ENCODE data around the gene CDHR2. TPM values are rescaled to one million over a fixed set of nuclear protein-coding genes. Genes with fewer than 3 reads are reported as not detected.

Gene CDHR2
- total RNA-seq, 2 experiments from 2014 or later, result 0.06 to 0.50 TPM

DNA sequence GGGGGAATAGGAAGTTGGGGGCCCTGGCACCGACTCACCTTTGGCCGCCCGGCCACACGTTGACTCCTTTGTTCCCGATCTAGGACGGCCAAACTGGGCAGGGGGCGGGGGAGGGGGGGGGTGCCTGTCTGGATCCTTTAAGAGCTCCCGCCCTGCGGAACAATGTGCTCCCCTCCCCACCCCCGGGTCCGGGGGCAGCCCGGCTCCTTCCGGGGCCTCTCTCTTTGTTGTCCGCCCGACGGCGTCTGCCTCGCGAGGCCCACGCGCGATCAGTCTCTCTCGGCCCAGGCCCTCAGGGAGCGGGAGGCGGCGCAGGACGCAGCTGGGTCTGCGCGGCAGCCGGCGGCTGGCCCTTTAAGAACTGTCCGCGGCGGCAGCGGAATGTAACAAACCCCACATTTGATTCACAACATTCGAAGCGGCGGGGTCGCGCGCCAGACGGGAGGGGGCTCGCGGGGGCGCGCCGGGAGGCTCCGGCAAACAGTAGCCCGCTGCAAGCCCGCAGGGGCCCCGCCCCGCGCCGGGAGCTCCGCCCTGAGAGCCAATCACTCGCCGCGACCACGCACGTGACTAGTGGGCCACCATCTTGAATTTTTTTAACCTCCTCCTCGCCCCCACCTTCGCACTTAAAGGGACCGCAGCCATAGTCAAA lies 12.1 kb upstream of the CDHR2 start, which contains the start of gene RNF44:
RNF44 (minus strand) TSS at position 501 of the 652 bp plus-strand sequence. CDS start 4,930 bp downstream, outside the sequence.
- POLR2A ChIA-PET, result interaction anchor here (0.8 to 1.6 kb wide), 4 partner anchors 13 to 149 kb away, joined by 3 to 7 read pairs (median 4); partner anchors contain the start of genes FAF2 and NOP16
- CTCF ChIA-PET, result interaction anchor here (0.8 to 1.3 kb wide), 6 partner anchors 38 to 122 kb away, joined by 3 to 5 read pairs (median 4); partner anchors contain the start of gene FAF2

- CTCF ChIA-PET, result interaction anchor here (1.2 kb wide), 2 partner anchors 59 to 90 kb away, joined by 4 read pairs; partner anchors contain the start of gene FAF2
These were observed 11.4 kb upstream of the CDHR2 start for GRCh38 chr5:176537554-176538229.

DNA sequence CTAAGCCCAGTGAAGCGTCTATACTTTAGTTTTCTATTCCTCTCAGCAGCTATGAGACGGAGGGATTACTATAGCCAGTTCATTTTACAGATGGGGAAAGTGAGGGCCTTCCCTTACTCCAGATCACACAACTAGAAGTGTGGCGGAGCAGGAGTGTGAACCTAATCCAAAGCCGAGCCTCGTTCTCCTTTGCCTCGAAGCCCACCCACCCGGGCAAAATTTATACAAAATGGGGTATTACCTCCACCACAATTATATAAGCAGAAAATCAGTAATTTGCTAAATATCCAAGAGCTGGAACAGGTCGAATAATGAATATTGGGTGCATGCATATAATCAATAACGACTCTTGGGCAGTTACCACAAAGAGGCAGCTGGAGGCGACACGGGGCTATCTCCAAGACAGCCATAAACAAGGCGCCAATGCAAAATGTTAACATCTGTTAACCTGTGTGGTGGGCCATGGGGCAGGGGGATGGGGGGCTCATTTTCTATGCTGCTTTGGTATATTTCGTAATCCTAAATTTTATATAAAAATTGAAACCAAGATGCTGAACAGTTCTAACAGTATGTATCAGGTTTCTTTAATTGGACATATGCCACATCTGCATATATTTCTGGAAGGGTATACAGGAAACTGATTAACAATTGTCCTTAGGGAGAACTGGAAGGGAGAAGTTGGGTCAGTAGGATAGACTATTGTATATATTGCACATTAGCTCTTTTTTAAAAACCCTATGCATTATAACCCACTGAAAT lies 10.7 kb upstream of the CDHR2 start:
- ChIA-PET POLR2A (interaction anchor here (1.1 to 1.6 kb wide), 3 partner anchors 90 to 150 kb away, joined by 3 to 7 read pairs (median 5); partner anchors contain the start of genes CLTB, FAF2 and NOP16), CTCF (interaction anchor here (0.8 to 1.2 kb wide), 4 partner anchors 34 to 90 kb away, joined by 3 to 4 read pairs (median 4); partner anchors contain the start of gene FAF2)

More at GRCh38 chr5:176537554-176538229, 11.4 kb upstream of the CDHR2 start:
- POLR2A ChIA-PET, result interaction anchor here (0.8 to 1.6 kb wide), 5 partner anchors 12 to 150 kb away, joined by 3 to 7 read pairs (median 4); partner anchors contain the start of genes CLTB, FAF2 and NOP16

DNA sequence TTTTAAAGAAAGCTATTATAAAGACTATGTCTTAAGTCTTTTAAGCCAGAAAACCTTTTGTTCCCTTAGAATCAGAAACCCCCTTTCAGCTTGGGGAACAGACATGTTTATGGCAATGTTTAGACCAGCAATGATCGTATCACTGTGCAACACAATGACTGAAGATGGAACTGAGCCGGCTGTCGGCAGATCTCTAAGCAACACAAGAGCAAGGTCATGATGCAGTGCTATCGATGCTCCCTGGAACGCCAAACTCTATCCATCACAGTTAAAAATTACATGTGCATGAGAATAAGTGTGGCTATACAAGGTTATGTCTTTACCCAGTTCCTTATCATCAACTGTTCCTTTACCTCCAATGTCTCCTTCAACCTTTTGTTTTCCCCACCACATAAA lies 10.2 kb upstream of the CDHR2 start:
- CTCF ChIA-PET, result interaction anchor here (0.6 to 1.2 kb wide), 3 partner anchors 33 to 134 kb away, joined by 3 read pairs; partner anchors contain the start of gene FAF2
- POLR2A ChIA-PET, result interaction anchor here (0.7 to 1.1 kb wide), 2 partner anchors 122 to 123 kb away, joined by 3 to 4 read pairs; partner anchors contain the start of gene CLTB

- ChIA-PET CTCF (no interaction called here), POLR2A (interaction anchor here (0.6 kb wide), 1 partner anchor 816 kb away, joined by 8 read pairs; no protein-coding TSS in a partner anchor)
These were observed 8.7 kb upstream of the CDHR2 start for GRCh38 chr5:176540476-176540899.

DNA sequence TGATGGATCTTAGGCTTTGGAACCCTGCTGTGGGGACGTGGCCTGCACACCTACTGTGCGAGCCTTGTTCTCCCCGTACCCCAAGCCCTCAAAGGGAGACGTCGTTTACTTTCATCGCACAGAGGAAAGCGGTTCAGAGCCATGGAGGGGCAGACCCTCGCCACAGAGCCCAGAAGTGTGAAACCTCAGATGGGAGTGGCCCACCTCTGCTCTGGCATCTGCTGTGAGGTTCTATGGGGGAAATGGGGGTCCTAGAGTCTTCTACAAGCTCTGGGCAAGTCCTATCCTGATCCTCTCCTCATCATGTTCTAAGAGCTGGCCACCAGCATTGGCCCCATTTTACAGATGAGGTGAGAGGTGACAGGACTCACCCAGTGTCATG lies 8.2 kb upstream of the CDHR2 start:
- ChIA-PET CTCF (no interaction called here), POLR2A (no interaction called here)

GRCh38 chr5:176541338-176542134 lies 7.6 kb upstream of the CDHR2 start:
- ChIA-PET CTCF (no interaction called here), POLR2A (no interaction called here)

- ChIA-PET CTCF (interaction anchor here (1.0 to 1.4 kb wide), 2 partner anchors 11 to 12 kb away, joined by 4 to 5 read pairs; no protein-coding TSS in a partner anchor), POLR2A (interaction anchor here (1.3 to 2.0 kb wide), 2 partner anchors 9 to 12 kb away, joined by 4 to 14 read pairs; no protein-coding TSS in a partner anchor)
These were observed 7.0 kb upstream of the CDHR2 start for GRCh38 chr5:176542135-176542595.

GRCh38 chr5:176542596-176543427 lies 6.3 kb upstream of the CDHR2 start:
- ChIA-PET POLR2A (interaction anchor here (0.6 to 2.0 kb wide), 11 partner anchors 8 to 183 kb away, joined by 3 to 14 read pairs (median 5); partner anchors contain the start of genes CLTB, FAF2, HIGD2A and NOP16), CTCF (interaction anchor here (0.6 to 2.2 kb wide), 6 partner anchors 8 to 106 kb away, joined by 3 to 8 read pairs (median 6); no protein-coding TSS in a partner anchor)

GRCh38 chr5:176543428-176544182 lies 5.5 kb upstream of the CDHR2 start:
- CTCF ChIA-PET, result interaction anchor here (1.0 to 2.2 kb wide), 6 partner anchors 8 to 29 kb away, joined by 4 to 8 read pairs (median 6); no protein-coding TSS in a partner anchor
- POLR2A ChIA-PET, result interaction anchor here (0.6 to 2.0 kb wide), 12 partner anchors 9 to 184 kb away, joined by 3 to 14 read pairs (median 4); partner anchors contain the start of genes CLTB, FAF2, HIGD2A and NOP16

GRCh38 chr5:176545388-176545736 lies 3.8 kb upstream of the CDHR2 start:
- POLR2A ChIA-PET, result no interaction called here

DNA sequence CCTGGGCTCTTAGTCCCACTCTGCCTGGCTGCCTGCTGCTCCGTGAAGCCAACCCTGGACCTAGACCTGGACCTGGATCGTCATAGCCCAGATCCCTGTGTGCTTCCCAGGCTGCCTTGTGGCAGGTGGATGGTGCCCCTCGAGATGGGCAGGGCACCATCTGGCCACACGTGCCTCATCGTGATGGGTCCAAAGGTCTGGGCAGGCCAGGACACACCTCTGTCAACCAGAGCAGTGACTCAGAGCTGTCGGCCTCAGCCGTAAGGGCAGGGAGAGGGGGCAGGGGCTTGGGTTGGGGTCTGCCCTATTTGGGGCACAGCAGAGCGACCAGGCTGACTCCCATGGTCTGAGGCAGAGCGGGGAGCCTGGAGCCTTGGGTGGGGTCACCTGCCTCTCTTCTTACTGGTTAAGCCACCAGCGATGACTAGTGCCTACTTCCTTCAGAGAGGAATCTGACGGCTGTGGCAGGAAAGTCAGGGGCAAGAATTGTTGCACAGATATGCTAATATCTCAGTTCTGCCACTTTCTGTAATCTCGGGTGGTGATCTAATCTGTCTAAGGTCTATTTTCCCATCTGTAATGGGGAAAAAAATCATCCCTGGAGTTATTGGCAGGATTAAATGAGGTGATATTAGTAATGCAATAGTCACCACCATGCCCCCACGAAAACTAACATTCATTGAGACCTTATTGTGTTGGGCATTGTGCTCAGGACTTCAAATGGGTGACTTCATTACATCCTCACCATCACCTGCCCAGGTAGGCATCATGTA lies 3.2 kb upstream of the CDHR2 start:
- ChIA-PET CTCF (no interaction called here), POLR2A (no interaction called here)

More at GRCh38 chr5:176545388-176545736, 3.8 kb upstream of the CDHR2 start:
- CTCF ChIA-PET, result no interaction called here

DNA sequence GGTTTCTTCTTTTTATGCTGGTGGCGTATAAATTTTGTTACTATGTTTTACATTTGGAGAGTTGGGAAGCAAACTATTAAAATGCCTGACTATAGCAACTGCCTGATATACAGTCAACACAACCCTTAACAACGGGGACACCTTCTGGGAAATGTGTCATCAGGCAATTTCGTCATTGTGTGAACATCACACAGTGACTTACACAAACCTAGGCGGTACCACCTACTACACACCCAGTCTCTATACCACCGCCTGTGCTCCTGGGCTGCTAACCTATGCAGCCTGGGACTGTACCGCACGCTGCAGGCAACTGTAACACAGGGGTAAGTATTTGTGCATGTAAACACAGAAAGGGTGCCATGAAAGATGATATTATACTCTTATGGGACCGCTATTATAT lies 1.3 kb upstream of the CDHR2 start:
- POLR2A ChIA-PET, result interaction anchor here (1.0 kb wide), 1 partner anchor 14 kb away, joined by 3 read pairs; no protein-coding TSS in a partner anchor

DNA sequence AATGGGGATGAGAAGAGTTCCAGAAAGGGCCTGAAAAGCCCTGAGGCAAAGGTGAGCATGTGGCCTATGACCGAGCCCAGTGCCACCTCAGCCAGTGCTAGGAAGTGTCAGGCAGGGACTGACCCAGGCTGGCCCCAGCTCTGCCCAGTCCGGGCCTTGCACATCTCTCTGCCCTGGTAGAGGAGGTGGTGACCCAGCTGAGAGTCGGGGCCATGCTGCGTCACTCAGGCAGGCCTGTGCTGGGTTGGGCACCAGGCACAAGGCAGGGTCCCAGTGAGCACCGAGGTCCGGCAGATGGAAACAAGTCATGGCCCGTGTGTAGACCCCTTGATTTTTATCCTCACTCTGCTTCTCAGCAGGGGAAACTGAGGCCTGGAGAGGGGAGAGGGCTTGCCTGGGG lies 729 bp downstream of the CDHR2 start:
- POLR2A ChIA-PET, result interaction anchor here (1.7 kb wide), 1 partner anchor 12 kb away, joined by 4 read pairs; the partner anchor contains the start of gene RNF44
- CTCF ChIA-PET, result no interaction called here

More for the DNA sequence above, 1.3 kb upstream of the CDHR2 start:
- CTCF ChIA-PET, result no interaction called here

DNA sequence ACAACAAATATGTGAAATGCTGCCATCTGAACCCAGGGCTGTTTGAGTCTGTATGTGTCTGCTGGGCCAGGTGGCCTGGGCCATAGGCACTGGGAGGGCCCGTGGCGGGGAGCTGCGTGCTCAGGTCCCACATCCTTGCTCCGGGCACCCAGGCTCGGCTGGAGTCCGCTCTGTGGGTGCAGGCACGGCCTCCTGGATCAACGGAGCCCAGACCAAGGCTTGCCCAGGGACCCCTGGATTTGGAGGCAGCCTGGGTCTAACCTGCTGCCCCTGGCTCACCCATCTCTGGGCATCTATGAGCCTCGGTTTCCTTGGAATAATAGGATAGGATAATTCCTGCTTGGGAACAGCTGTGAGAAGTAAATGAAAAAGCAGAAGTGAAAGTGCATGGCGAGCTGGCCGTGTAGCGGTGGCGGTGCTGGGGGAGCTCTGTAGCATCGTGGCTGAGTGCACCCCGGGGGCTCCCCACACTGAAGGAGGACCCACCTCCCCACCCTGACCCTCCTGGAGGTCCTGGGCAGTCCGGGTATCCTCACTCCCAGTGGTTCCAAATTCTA lies 1.2 kb downstream of the CDHR2 start:
- ChIA-PET POLR2A (interaction anchor here (1.7 kb wide), 1 partner anchor 13 kb away, joined by 4 read pairs; the partner anchor contains the start of gene RNF44), CTCF (no interaction called here)
